GM10248 (cell line): ENCODE data around the gene PPP2R5B.

Source experiments
- CTCF ChIA-PET: fragments of 300-600 bp; sonication (Branson Sonifier 250); formaldehyde crosslinking; extraction: SDS; loops from one replicate; lab custom pipeline; 2021; ENCODE audit warnings: antibody characterized with exemption; lab: Yijun Ruan, JAX
- POLR2A ChIA-PET: fragments of 350-650 bp; sonication (Branson Sonifier 250); formaldehyde crosslinking; extraction: SDS; loops from one replicate; lab custom pipeline; 2020; ENCODE audit warnings: antibody characterized with exemption; lab: Yijun Ruan, JAX
- DNase-seq: peaks from one replicate; pipeline ENCODE4 v3.0.0; 2012; ENCODE audit errors: extremely low spot score
- TF ChIP-seq, protein P1 (sequence below): IDR thresholded peaks from 2 replicates; pipeline ENCODE4 v1.5.1; 2012; ENCODE audit warnings: mild to moderate bottlenecking, low read depth; ENCODE audit errors: extremely low read depth, missing control alignments, control extremely low read depth

The PPP2R5B gene

GRCh38 chr11:64892411-64892831 is 32.1 kb upstream of the PPP2R5B start:
- CTCF ChIA-PET = interaction anchor here (4.4 to 31.5 kb wide), 3 partner anchors 15 to 38 kb away, joined by 28 to 1137 read pairs (median 152); partner anchors contain the start of genes CDC42BPG and EHD1
- DNase-seq = no peak
- POLR2A ChIA-PET = interaction anchor here (0.9 kb wide), 1 partner anchor 15 kb away, joined by 3 read pairs; no protein-coding TSS in a partner anchor
- TF ChIP-seq, protein P1, sequence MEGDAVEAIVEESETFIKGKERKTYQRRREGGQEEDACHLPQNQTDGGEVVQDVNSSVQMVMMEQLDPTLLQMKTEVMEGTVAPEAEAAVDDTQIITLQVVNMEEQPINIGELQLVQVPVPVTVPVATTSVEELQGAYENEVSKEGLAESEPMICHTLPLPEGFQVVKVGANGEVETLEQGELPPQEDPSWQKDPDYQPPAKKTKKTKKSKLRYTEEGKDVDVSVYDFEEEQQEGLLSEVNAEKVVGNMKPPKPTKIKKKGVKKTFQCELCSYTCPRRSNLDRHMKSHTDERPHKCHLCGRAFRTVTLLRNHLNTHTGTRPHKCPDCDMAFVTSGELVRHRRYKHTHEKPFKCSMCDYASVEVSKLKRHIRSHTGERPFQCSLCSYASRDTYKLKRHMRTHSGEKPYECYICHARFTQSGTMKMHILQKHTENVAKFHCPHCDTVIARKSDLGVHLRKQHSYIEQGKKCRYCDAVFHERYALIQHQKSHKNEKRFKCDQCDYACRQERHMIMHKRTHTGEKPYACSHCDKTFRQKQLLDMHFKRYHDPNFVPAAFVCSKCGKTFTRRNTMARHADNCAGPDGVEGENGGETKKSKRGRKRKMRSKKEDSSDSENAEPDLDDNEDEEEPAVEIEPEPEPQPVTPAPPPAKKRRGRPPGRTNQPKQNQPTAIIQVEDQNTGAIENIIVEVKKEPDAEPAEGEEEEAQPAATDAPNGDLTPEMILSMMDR = no peak

GRCh38 chr11:64892838-64893193 is 31.7 kb upstream of the PPP2R5B start:
- CTCF ChIA-PET = interaction anchor here (1.5 to 31.5 kb wide), 5 partner anchors 8 to 45 kb away, joined by 3 to 1137 read pairs (median 28); partner anchors contain the start of genes CDC42BPG and EHD1
- TF ChIP-seq, protein P1 = no peak
- no peak for DNase-seq
- POLR2A ChIA-PET = interaction anchor here (0.9 kb wide), 1 partner anchor 16 kb away, joined by 3 read pairs; no protein-coding TSS in a partner anchor

- ChIA-PET CTCF (interaction anchor here (0.7 to 31.5 kb wide), 15 partner anchors 8 to 228 kb away, joined by 3 to 1137 read pairs (median 3); partner anchors contain the start of genes CDC42BPG, EHD1, FAU and MEN1), POLR2A (no interaction called here)
- DNase-seq = no peak
- TF ChIP-seq, protein P1 = no peak
Measured at GRCh38 chr11:64893194-64894069, 31.1 kb upstream of the PPP2R5B start.

DNA sequence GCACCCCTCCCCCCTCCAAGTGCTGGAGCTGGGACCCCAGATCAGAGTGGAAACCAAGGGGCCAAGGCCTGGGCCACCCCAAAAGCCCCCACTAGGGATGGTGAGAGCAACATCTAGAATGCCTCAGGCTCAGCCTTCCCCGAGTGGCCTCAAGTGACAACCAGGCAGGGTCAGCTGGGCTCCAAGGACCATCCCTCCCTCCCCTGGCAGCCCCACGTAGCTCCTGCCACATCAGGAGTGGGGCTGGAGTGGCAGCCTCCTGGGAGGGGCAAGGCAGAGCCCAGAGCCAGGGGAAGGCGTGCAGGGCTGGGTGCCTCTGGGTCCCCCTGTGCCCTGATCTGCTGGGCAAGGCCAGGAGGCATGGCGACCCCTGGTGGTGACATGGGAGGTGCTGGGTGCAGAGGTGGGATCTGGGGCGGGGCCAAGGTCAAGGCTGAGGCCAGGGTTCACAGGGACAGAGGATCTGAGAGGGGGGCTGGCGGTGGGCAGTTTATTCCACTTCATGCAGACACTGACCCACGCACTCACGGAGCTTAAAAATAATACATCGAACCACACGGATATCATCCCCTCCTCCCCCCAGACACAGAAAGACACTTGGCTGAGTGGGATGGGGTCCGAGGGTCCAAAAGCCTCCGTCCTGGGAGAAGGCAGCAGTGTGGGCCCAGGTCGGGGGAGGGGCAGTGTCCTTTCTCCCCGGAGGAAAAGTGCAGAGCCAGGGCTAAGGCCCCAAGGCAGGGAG is 30.2 kb upstream of the PPP2R5B start:
- TF ChIP-seq, protein P1 = peak; percentile 97
- ChIA-PET CTCF (interaction anchor here (0.7 to 31.5 kb wide), 16 partner anchors 9 to 228 kb away, joined by 3 to 1137 read pairs (median 4); partner anchors contain the start of genes CDC42BPG, EHD1, FAU and MEN1), POLR2A (no interaction called here)
- peak; percentile 91 for DNase-seq

DNA sequence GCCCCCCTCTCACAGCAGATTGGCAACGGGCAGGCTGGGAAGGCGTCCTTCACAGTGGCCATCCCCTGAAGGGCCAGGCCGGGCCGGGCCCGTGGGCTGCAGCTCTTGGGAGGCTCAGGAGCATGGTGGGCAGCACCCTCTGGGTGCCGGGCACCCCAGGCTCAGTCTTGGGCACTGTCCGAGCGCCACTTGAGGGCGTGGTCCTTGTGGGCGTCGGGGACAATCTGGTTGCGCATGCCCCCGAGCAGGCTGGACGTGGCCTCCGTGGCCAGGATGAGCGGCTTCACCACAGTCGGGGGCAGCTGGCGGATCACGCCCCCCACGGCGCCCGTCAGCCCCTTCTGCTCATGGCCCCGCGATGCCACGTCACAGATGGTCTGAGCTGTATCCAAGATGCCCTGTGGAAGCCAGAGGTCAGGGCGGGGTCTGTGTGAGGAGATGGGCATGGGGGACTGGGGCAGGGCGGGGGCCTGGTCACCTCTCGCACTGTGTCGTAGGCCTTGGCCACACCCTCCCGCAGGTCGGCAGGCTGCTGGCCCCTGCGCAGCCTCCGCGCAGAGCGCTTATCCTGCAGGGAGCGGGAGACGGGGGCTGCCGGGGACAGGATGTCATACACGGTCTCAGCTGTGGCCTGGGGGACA is 29.6 kb upstream of the PPP2R5B start:
- ChIA-PET CTCF (interaction anchor here (0.8 to 31.5 kb wide), 10 partner anchors 7 to 110 kb away, joined by 3 to 1137 read pairs (median 8); partner anchors contain the start of genes CDC42BPG and EHD1), POLR2A (no interaction called here)
- no peak for DNase-seq
- TF ChIP-seq, protein P1 = no peak

- ChIA-PET CTCF (interaction anchor here (1.0 to 31.5 kb wide), 3 partner anchors 9 to 42 kb away, joined by 4 to 1137 read pairs (median 25); partner anchors contain the start of gene CDC42BPG), POLR2A (no interaction called here)
Measured at GRCh38 chr11:64896448-64897022, 28.0 kb upstream of the PPP2R5B start.

More at GRCh38 chr11:64896448-64897022, 28.0 kb upstream of the PPP2R5B start:
- DNase-seq = no peak
- TF ChIP-seq, protein P1 = no peak
